LNCaP clone FGC (cell line): ENCODE data around the gene MGST3.
"Not testable (repeated sequence)": the region's sequence is repeated elsewhere in the genome, so short reads cannot be mapped to it uniquely, and the experiment has no call there.

ENCODE experiments used
- DNase-seq: peaks from one replicate; pipeline ENCODE4 v3.0.0-alpha.2; 2011; ENCODE audit warnings: low read depth
- H3K4me3 ChIP-seq: 2 replicates; pipeline ENCODE4 v1.5.1; 2011; ENCODE audit warnings: mild to moderate bottlenecking, low read depth, low read length, control low read depth
- CTCF ChIP-seq: IDR thresholded peaks from 2 replicates; pipeline ENCODE4 v1.5.1; 2012; ENCODE audit warnings: mild to moderate bottlenecking; ENCODE audit not compliant: control insufficient read depth, insufficient read depth; ENCODE audit errors: extremely low read depth

Gene MGST3

GRCh38 chr1:165630629-165631341 lies at the start of gene MGST3:
MGST3 (plus strand) TSS chr1:165631234; CDS start chr1:165649848, 18,614 bp downstream.
- peak within 1 kb of the TSS; percentile 79 for H3K4me3 ChIP-seq
- no peak for TF ChIP-seq CTCF
- DNase-seq: peak; percentile 96

- DNase-seq: no peak
- TF ChIP-seq CTCF: no peak
- H3K4me3 ChIP-seq: no peak overlapping the region
These were observed 49.1 kb upstream of the MGST3 start for GRCh38 chr1:165581926-165582325.

GRCh38 chr1:165586398-165586797 lies 44.6 kb upstream of the MGST3 start:
- no peak for DNase-seq
- no peak overlapping the region for H3K4me3 ChIP-seq
- TF ChIP-seq CTCF: no peak

- DNase-seq: not testable (repeated sequence)
These were observed 39.6 kb upstream of the MGST3 start for GRCh38 chr1:165591391-165591790.

GRCh38 chr1:165592945-165593823 lies 37.9 kb upstream of the MGST3 start:
- peak; percentile 46 for DNase-seq
- H3K4me3 ChIP-seq: no peak overlapping the region
- TF ChIP-seq CTCF: peak; percentile 76

More at GRCh38 chr1:165591391-165591790, 39.6 kb upstream of the MGST3 start:
- H3K4me3 ChIP-seq: not testable (repeated sequence)

GRCh38 chr1:165595246-165595938 lies 35.6 kb upstream of the MGST3 start:
- DNase-seq: no peak
- no peak overlapping the region for H3K4me3 ChIP-seq
- no peak for TF ChIP-seq CTCF
